ENCODE results near the gene CDK16. TPM values are rescaled to one million over a fixed set of nuclear protein-coding genes. Genes with fewer than 3 reads are reported as not detected.

The CDK16 gene
- total RNA-seq, 4 donors from 2014 or later, result 51.9 to 87.1 (median 65.4) TPM

DNA sequence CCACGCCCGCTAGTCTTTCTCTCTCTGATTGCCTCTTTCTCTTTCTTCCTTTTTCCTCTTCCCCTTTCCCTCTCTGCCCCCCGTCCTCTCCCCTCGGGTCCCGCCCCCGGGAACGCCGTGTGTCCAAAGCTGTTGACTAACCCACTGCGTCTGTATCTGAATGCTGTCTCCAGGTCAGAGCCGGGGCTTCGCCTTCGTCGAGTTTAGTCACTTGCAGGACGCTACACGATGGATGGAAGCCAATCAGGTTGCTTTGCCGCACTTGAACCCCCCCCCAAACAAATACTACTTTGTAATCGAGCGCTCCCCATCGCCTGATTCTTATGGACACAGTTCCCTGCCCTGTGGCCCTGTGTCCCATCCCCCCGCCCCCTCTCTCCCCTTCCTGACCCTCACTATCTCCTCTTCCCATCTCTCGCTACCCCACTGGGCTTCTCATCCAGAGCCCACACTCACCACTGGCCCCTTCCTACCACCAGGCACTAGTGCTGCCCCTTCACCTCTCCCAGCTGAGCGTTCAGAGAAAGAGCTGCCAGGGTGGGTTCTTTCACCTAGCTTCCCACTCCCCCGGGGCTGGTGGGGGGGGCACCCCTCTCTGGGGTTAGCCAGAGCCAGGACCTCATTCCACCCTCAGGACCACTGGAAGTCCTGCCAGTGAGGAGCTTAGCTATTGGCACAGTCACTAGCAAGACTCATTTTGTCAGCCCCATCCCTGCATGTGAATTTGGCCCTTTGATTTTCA is 43.5 kb upstream of the CDK16 start:
- intact Hi-C loops (cut with DNase I), result no loop called here
- Histone ChIP-seq H3K9me3 (no peaks in the 10 kb centered on the region), H3K36me3 (peaks cover 8 to 100% (median 91%) of the 10 kb centered on the region in 4 donors), H3K4me3 (no peak overlapping the region), H3K4me1 (peaks cover 7 to 25% (median 20%) of the 10 kb centered on the region in 4 donors), H3K27ac (replicated peaks in 1 of 4) (no peak overlapping the region), H3K27me3 (no peaks in the 10 kb centered on the region)
- 83% methylated on average over 23 of the region's 23 CpGs for WGBS
- DNase-seq (ENCODE audit: extremely low spot score), result no peak
- TF ChIP-seq, protein P1, sequence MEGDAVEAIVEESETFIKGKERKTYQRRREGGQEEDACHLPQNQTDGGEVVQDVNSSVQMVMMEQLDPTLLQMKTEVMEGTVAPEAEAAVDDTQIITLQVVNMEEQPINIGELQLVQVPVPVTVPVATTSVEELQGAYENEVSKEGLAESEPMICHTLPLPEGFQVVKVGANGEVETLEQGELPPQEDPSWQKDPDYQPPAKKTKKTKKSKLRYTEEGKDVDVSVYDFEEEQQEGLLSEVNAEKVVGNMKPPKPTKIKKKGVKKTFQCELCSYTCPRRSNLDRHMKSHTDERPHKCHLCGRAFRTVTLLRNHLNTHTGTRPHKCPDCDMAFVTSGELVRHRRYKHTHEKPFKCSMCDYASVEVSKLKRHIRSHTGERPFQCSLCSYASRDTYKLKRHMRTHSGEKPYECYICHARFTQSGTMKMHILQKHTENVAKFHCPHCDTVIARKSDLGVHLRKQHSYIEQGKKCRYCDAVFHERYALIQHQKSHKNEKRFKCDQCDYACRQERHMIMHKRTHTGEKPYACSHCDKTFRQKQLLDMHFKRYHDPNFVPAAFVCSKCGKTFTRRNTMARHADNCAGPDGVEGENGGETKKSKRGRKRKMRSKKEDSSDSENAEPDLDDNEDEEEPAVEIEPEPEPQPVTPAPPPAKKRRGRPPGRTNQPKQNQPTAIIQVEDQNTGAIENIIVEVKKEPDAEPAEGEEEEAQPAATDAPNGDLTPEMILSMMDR (IDR thresholded peaks at IDR 0.05), result no peak
- TF ChIP-seq EP300 (IDR thresholded peaks at IDR 0.05) (no peak), POLR2A (IDR thresholded peaks at IDR 0.05; ENCODE audit: low read depth) (no peak), POLR2AphosphoS5 (IDR thresholded peaks at IDR 0.05) (no peak)

DNA sequence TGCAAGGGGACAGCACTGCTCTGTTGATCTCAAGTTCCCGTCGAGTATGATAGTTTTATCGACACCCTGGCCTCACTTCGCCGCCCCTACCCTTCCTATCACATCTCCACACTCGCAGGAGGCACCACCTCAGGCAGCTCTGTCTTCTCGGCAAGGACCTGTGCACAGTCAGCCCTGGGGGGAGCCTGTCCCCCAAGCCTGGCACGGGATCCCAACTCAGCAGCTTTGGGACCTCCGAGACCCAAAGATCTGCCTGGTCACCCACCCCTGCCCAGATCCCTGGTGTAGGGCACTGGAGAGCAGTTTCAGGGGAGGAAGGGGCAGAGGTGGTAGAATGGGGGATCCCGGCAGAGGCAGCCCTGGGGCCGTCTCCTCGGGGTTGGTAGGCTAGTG is 42.9 kb upstream of the CDK16 start:
- intact Hi-C loops (cut with DNase I), result no loop called here
- Histone ChIP-seq H3K4me3 (no peak overlapping the region), H3K27ac (replicated peaks in 1 of 4) (no peak overlapping the region), H3K36me3 (peaks cover 13 to 100% (median 95%) of the 10 kb centered on the region in 4 donors), H3K9me3 (no peaks in the 10 kb centered on the region), H3K4me1 (peaks cover 4 to 19% (median 15%) of the 10 kb centered on the region in 4 donors), H3K27me3 (no peaks in the 10 kb centered on the region)
- WGBS, result 76% methylated on average over 9 of the region's 12 CpGs
- TF ChIP-seq POLR2AphosphoS5 (IDR thresholded peaks at IDR 0.05) (no peak), EP300 (IDR thresholded peaks at IDR 0.05) (no peak), POLR2A (IDR thresholded peaks at IDR 0.05; ENCODE audit: low read depth) (no peak)
- TF ChIP-seq, protein P1 (IDR thresholded peaks at IDR 0.05), result no peak
- DNase-seq (ENCODE audit: extremely low spot score), result no peak

DNA sequence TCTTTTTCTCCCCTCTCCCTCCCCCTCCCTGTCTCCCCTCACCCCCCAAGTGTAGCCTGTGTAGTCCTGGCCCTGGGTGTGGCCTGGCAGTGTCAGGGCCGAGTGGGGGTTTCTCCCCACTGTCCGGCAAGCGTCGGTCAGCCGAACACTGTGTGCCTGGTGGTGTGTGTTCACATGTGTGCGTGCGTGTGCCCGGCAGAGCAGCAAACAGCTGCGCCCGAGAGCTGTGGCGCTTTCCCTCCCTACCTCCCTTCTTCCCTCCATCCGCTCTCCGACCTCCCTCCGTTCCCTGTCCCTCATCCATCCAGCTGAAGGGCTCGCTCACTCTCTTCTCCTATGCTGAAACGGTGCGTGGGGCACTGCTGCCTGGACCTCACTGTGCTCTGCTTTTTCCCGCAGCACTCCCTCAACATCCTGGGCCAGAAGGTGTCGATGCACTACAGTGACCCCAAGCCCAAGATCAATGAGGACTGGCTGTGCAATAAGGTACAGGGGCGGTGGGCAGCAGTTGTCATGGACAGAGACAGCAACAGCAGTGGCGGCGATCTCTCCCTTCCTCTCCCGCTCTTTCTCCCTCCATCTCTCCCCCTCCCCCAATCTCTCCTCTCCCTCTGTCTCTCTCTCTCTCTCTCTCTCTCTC is 42.3 kb upstream of the CDK16 start:
- no peak overlapping the region for H3K4me3 ChIP-seq
- no peak for DNase-seq (ENCODE audit: extremely low spot score)
- H3K9me3 ChIP-seq, result no peaks in the 10 kb centered on the region
- H3K4me1 ChIP-seq, result peaks cover 4 to 18% (median 13%) of the 10 kb centered on the region in 4 donors
- no peaks in the 10 kb centered on the region for H3K27me3 ChIP-seq
- intact Hi-C loops (cut with DNase I), result no loop called here
- H3K36me3 ChIP-seq, result peaks cover 14 to 100% (median 94%) of the 10 kb centered on the region in 4 donors
- no peak overlapping the region for H3K27ac ChIP-seq (replicated peaks in 1 of 4)
- 77% methylated on average over 23 of the region's 23 CpGs for WGBS
- TF ChIP-seq, protein P1 (IDR thresholded peaks at IDR 0.05), result no peak
- TF ChIP-seq POLR2A (IDR thresholded peaks at IDR 0.05; ENCODE audit: low read depth) (no peak), POLR2AphosphoS5 (IDR thresholded peaks at IDR 0.05) (no peak), EP300 (IDR thresholded peaks at IDR 0.05) (no peak)

DNA sequence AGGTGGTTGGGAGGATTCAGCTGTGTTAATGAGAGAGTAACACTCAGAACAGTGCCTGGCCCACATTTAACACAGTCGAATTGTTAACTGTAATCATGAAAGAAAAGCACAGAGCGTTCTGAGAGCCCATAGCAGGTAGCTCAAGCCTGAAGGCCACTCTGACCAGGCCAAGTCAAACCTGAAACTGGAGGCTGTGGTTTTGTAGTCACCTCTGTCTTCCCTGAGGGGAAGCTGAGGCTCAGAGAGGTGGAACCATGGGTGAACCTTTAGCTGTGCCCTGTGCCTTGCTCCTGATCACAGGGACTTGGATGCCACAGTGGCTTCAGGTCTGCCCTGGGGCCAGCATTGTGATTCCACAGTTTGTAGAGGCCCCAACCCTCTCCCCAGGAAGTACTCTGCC is 41.4 kb upstream of the CDK16 start:
- no peaks in the 10 kb centered on the region for H3K9me3 ChIP-seq
- 84% methylated on average over 2 of the region's 2 CpGs for WGBS
- H3K27ac ChIP-seq (replicated peaks in 1 of 4), result no peak overlapping the region
- H3K4me1 ChIP-seq, result peaks cover 4 to 18% (median 13%) of the 10 kb centered on the region in 4 donors
- no peak overlapping the region for H3K4me3 ChIP-seq
- TF ChIP-seq, protein P1 (IDR thresholded peaks at IDR 0.05), result no peak
- TF ChIP-seq EP300 (IDR thresholded peaks at IDR 0.05) (no peak), POLR2A (IDR thresholded peaks at IDR 0.05; ENCODE audit: low read depth) (no peak), POLR2AphosphoS5 (IDR thresholded peaks at IDR 0.05) (no peak)
- H3K27me3 ChIP-seq, result no peaks in the 10 kb centered on the region
- no peak for DNase-seq (ENCODE audit: extremely low spot score)
- H3K36me3 ChIP-seq, result peaks cover 14 to 100% (median 95%) of the 10 kb centered on the region in 4 donors
- intact Hi-C loops (cut with DNase I), result no loop called here
